ENCODE measurements around the gene NISCH.

Gene NISCH

GRCh38 chr3:52470920-52471319 is 15.5 kb downstream of the NISCH start:
- in situ Hi-C loops (cut with MboI; ENCODE audit: low pct_unique_long_range_greater_than_20kb, low sequenced_read_pairs, unreplicated experiment): no loop called here
- no peak for DNase-seq (ENCODE audit: low spot score)
- TF ChIP-seq, protein P1, sequence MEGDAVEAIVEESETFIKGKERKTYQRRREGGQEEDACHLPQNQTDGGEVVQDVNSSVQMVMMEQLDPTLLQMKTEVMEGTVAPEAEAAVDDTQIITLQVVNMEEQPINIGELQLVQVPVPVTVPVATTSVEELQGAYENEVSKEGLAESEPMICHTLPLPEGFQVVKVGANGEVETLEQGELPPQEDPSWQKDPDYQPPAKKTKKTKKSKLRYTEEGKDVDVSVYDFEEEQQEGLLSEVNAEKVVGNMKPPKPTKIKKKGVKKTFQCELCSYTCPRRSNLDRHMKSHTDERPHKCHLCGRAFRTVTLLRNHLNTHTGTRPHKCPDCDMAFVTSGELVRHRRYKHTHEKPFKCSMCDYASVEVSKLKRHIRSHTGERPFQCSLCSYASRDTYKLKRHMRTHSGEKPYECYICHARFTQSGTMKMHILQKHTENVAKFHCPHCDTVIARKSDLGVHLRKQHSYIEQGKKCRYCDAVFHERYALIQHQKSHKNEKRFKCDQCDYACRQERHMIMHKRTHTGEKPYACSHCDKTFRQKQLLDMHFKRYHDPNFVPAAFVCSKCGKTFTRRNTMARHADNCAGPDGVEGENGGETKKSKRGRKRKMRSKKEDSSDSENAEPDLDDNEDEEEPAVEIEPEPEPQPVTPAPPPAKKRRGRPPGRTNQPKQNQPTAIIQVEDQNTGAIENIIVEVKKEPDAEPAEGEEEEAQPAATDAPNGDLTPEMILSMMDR (IDR thresholded peaks at IDR 0.05; ENCODE audit: extremely low read depth, insufficient read depth, missing control alignments): no peak

- in situ Hi-C loops (cut with MboI; ENCODE audit: low pct_unique_long_range_greater_than_20kb, low sequenced_read_pairs, unreplicated experiment): no loop called here
- TF ChIP-seq, protein P1 (IDR thresholded peaks at IDR 0.05; ENCODE audit: extremely low read depth, insufficient read depth, missing control alignments): peak; percentile 75
- no peak for DNase-seq (ENCODE audit: low spot score)
Observed at GRCh38 chr3:52471371-52472238, 16.2 kb downstream of the NISCH start.

- in situ Hi-C loops (cut with MboI; ENCODE audit: low pct_unique_long_range_greater_than_20kb, low sequenced_read_pairs, unreplicated experiment): no loop called here
Observed at GRCh38 chr3:52472239-52473000, 17.0 kb downstream of the NISCH start.

DNA sequence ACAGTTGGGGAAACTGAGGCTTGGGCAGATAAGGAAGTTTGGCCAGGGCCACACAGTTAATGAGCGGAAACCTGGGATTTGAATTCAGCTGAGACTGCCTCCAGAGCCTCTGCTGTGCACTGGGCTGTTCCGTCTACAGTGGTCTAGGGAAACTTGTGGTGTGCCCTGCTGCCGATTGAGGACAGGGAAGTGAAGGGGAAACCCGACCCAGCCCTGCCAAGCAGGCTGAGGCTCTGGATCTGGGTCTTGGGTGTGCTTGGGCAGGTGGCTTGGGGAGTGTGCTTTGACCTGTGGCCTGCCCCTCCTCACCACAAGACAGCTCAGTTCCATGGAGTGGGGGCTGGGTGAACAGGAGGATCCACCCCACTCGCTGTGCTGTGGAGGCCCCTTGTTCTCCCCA is 17.6 kb downstream of the NISCH start:
- in situ Hi-C loops (cut with MboI; ENCODE audit: low pct_unique_long_range_greater_than_20kb, low sequenced_read_pairs, unreplicated experiment): no loop called here
- no peak for DNase-seq (ENCODE audit: low spot score)
- TF ChIP-seq, protein P1 (IDR thresholded peaks at IDR 0.05; ENCODE audit: extremely low read depth, insufficient read depth, missing control alignments): no peak

More at GRCh38 chr3:52472239-52473000, 17.0 kb downstream of the NISCH start:
- DNase-seq (ENCODE audit: low spot score): no peak
- TF ChIP-seq, protein P1 (IDR thresholded peaks at IDR 0.05; ENCODE audit: extremely low read depth, insufficient read depth, missing control alignments): no peak

DNA sequence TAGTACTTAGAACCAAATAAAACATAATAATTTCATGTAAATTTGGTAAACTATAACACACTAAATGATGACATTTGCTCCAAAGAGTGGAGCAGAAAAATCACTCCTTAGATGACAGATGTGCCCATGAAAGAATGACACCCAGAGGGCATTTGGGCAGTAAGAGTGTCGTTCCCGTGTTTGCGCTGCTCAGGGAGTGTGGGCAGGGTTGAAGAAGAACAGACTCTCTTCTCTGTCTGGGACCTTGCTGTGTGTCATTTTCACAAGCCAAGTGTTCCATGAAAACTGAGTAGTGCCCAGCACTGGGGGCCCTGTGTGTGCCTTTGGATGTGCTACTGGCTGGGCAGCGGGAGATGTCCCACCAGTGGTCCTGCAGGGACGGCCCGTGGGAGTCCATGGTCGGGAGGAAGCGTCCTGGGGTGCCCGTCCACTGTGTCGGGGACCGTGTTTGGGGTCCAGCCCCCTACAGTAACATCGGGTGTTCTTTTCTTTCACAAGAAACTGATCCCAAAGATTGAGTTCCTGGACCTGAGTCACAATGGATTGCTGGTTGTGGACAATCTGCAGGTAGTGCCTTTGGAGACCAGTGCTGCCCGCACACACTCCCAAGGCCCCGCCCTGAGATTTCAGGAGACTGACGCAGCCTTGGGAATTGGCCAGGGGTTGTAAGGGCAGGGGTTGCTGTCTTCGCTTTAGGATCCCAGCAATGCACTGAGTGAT is 21.8 kb downstream of the NISCH start:
- DNase-seq (ENCODE audit: low spot score): no peak
- TF ChIP-seq, protein P1 (IDR thresholded peaks at IDR 0.05; ENCODE audit: extremely low read depth, insufficient read depth, missing control alignments): no peak
- in situ Hi-C loops (cut with MboI; ENCODE audit: low pct_unique_long_range_greater_than_20kb, low sequenced_read_pairs, unreplicated experiment): no loop called here

DNA sequence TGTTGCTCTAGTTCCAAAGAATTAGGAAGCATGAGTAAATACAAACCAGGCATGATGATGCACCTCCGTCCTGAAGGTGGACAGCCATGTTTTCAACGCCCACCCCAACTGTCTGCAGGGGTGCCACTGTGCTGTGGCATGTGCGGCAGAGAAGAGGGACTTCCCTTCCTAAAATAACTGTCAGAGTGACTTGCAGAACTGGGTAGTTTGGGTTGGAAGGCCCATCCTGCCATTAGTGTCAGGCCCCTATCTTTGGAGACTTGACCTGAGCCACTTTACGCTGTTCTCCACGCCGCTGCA is 22.3 kb downstream of the NISCH start:
- TF ChIP-seq, protein P1 (IDR thresholded peaks at IDR 0.05; ENCODE audit: extremely low read depth, insufficient read depth, missing control alignments): no peak
- in situ Hi-C loops (cut with MboI; ENCODE audit: low pct_unique_long_range_greater_than_20kb, low sequenced_read_pairs, unreplicated experiment): no loop called here
- no peak for DNase-seq (ENCODE audit: low spot score)

Measured in GM13977 (cell line).